HG03135 (cell line): ENCODE results near the gene DNAJB2.
A peak's percentile ranks its signal among the peaks of the same experiment; 100 is the strongest.
"Not testable (repeated sequence)": the region's sequence is repeated elsewhere in the genome, so short reads cannot be mapped to it uniquely, and the experiment has no call there.

ENCODE experiments used
- ATAC-seq: cut with Tn5 transposase; IDR thresholded peaks from one replicate; pipeline ENCODE4 v1.9.1; 2021; ENCODE audit warnings: mild to moderate bottlenecking, moderate library complexity; ENCODE audit not compliant: unreplicated experiment

Gene DNAJB2

DNA sequence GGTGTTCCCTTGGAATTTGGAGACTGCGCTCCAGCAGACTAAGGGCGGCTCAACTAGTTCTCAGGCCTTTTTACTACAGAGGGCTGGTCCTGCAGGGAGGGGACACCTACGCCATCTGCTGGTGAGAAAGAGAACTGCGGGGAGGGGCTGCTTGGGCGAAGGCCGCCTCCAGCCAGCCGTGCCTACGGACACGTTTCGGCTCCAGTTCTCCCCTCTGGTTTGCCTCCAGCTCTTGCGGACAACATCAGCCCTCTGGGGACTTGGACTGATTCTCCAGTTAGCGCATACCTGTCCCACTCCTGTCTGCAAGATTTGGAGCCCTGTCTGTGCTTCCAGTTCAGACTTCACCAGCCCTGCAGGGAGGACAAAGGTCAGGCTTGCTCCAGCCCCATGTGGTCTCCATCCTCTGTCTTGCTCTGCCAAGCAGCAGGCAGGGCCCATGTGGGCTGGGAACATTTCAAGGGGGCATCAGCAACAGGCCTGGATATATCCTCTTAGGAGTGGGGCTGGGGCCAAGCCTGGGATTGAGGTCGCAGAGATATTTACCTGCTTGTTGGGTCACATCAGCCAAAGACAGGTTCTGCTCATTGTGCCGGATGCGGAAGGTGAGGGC is 19.7 kb downstream of the DNAJB2 start:
- peak; percentile 37 for ATAC-seq

DNA sequence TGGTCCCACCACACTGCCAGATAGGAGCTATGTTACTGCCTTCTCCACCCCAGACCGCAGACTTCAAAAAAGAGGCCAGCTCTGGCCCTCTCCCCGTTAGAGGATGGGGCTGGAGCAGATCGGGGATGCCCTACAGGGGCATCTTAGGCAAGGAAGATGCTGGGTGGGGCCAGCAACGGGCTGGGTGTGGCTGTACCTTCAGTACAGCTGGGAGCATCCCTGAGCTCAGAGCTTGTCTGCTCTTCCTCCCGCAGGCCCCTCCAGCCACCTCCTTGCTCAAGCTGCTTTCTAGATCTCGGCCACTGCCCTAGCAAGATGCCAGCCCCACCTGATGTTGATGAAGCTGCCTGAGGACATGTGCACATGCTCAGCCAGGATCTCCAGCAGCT is 20.2 kb downstream of the DNAJB2 start:
- no peak for ATAC-seq

DNA sequence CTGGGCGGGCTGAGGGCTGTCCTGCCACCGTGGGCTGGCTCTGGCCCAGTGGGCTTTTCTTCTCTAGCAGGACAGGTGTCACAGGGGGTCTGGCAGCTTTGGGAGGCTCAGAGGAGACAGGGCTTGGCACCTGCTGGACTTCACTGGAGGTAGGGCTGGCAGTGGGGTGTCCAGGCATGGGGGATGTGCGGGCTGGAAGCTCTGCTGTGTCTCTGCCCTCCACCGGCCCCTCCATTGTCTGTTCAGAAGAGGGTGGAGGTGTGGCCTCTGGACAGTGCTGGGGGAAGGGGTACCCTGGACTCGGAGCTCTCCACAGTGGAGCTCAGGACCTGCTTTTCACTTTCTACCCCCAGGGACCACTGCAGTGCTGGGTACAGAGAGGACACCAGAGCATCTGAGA is 20.9 kb downstream of the DNAJB2 start:
- ATAC-seq: no peak

DNA sequence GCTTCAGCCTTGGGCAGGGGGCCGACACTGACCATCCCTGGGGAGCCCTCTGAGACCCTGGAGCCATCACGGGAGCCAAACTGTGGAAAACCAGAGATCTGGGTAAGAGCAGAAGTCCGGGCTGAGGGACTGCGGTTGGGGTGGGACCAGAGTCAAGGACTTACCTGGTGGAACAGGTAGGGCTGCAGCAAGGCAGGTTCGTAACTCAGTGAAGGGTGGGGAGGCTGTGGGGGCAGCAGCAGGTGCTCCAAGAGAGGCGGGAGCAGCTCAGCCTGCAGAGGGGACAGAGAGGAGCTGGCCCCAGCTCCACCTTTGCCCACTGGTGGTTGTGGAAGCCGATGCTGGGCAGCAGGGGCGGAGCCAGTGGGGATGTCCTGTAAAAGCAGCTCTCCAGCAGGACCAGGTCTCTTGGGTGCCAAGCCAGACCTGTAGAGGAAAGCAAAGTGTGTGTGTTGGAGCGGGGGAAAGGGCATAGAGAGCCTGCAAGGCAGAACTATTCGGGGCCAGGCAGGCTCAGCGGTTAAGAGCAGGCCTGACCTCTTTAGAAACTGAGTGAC is 23.3 kb downstream of the DNAJB2 start:
- ATAC-seq: no peak

DNA sequence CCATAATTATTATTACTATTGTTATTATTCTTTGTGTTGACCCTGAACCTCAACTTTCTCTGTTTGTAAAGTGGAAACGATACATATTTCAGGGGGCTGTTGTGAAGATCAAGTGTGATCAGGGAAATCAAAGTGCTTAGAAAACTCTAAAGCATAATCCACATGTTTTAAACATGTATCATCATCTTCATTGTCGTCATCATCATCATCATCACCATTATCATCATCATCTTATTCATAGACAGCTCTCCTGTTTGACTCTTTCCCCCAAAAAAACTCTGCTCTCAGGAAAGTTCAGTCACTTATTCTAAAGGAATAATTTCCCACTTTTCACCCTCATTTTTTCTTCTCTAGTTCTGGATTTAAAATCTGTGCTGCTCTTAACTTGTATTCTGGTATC is 25.1 kb downstream of the DNAJB2 start:
- ATAC-seq: no peak

GRCh38 chr2:219306047-219306446 is 26.9 kb downstream of the DNAJB2 start:
- ATAC-seq: no peak

DNA sequence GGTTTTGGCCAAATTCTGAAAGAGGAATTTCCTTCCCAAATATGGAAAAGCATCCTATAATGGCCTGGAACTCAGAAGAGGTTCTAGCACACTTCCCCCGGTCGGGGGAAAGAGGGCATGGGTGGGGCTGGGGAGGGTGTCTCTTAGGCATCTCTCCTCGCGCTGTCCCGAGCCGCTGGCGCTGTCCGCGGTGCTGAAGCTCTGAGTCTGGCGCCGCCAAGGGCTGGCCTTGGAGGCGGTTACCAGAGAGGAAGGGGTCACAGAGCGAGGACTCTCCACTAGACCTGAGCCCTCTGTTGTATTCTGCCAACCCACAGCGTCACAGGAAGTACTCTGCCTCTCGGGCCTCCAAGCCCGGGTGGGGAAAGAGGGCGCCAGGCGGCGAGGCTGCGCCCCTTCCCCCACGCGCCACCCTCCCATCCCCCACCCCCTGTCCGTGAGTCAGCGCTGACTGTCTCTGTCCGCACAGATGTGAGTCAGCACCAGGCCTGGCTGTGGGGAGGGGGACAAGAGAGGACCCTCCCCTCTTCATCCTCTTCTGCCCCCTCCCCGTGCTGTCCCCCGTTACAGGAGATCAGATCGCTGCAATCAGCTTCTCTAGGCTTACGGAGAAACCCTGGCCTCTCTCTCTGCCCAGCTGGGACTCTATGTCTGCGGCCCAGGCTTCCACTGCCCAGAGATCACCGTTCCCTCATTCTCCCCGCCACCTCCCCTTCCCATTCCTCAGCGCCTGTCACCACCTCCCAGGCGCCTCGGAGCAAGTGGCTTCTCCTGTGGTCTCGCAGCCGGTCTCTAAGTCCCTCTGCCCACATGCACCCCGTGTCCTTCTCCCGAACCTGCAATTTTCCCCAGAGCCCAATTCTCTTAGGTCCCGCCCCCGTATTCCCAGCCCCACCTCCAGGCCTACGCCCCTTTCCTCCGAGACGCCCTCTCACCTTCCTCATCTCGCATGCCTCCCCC is 29.3 kb downstream of the DNAJB2 start:
- ATAC-seq: no peak

DNA sequence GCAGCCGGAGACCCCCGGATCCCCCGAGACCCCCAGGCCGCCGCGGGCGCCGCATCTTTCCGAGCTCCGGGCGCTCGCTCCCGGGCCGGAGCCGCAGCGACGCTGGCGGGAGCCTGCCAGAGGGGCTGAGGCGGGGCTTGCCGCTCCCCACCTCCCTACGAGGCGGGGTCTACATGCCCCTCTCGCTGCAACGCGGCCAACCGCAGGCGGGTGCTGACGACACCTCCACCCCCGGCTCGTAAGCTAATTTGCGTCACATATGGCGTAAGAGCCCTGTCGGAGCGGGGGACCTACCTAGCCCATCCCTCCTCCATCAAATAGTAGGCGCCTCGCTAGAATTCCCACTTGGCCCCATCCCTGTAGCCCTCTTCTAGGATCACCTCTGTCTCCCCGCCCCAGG is 30.1 kb downstream of the DNAJB2 start, which contains the start of gene PTPRN:
Gene PTPRN, minus strand, starts transcription at position 124 of the 400 bp plus-strand sequence. Its CDS starts 69 bp downstream, at position 55.
- ATAC-seq: no peak

- not testable (repeated sequence) for ATAC-seq
Measured at GRCh38 chr2:219312683-219313263, 33.6 kb downstream of the DNAJB2 start.

DNA sequence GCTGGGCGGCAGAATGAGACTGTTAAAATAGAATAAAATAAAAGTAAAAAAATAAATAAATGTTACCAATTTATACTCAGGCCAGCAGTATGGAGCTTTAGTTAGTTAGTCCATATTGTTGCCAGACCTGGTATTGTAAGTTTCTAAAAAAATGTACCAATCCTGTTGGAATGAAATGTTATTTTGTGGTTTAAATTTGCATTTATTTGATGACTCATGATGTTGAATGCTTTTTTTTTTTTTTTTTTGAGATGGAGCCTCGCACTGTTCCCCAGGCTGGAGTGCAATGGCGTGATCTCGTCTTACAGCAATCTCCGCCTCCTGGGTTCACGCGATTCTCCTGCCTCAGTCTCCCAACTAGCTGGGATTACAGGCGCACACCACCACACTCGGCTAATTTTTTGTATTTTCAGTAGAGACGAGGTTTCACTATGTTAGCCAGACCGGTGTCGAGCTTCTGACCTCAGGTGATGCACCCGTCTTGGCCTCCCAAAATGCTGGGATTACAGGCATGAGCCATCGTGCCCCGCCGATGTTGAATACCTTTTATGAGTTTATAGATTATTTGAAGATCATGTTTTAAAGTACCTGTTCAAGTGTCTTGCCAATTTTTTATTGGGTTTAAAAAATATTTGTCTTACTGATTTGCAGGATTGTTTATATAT is 35.8 kb downstream of the DNAJB2 start:
- ATAC-seq: no peak

- no peak for ATAC-seq
Measured at GRCh38 chr2:219323434-219323833, 44.3 kb downstream of the DNAJB2 start.

GRCh38 chr2:219325136-219325535 is 46.0 kb downstream of the DNAJB2 start:
- no peak for ATAC-seq

- ATAC-seq: no peak
Measured at GRCh38 chr2:219325657-219326315, 46.6 kb downstream of the DNAJB2 start.

- no peak for ATAC-seq
Measured at GRCh38 chr2:219327719-219328118, 48.6 kb downstream of the DNAJB2 start.

DNA sequence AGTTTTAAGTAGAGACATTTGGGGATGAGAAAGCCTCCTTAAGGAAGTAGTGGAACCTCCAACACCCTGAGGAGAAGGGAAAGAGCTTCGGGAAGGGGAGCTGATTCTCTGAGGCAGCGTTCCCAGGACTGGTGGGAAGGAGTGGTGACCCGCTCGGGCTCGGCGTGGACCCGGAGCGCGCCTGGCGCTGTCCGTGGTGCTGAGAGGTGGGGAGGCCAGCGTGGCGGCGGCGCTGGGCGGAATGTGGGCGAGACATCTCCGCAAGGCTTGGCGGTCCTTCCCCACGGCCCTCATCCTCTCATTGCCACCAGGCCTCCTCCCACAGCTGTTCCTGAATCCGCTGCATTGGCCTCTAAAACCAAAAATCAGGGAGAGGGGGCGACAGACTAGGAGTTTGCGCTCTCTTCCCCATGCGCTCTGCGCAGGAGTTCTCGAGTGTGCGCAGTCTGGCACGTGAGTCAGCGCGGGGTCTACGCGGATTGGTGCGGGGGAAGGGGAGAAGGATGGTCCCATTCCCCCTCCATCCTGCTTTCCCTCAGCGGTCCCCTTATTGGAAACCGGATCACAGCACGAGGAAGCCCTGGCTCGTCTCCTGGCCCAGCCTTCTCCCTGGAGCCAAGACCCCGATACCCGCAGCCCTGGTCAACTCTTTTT is 52.5 kb downstream of the DNAJB2 start:
- ATAC-seq: no peak

DNA sequence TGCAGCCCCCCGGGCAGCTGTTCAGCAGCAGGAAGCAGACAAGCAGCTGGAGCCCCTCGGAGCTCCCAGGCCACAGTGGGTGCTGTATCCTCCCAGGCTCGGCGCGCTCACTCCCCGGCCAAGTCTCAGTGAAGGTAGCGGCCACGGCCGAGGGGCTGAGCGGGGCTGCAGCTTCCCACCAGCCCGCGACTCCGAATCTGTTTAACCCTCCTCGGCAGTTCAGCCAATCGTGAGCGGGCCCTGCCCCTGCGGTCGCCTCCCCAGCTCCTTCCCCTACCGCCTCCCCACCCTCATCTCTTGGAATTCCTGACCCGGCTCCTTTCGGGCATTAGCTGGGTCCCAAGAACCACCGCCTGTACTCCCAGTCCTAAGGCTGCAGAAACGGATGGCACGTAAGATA is 53.4 kb downstream of the DNAJB2 start, which contains the start of gene RESP18:
Gene RESP18, minus strand, starts transcription at position 203 of the 400 bp plus-strand sequence.
- ATAC-seq: no peak

DNA sequence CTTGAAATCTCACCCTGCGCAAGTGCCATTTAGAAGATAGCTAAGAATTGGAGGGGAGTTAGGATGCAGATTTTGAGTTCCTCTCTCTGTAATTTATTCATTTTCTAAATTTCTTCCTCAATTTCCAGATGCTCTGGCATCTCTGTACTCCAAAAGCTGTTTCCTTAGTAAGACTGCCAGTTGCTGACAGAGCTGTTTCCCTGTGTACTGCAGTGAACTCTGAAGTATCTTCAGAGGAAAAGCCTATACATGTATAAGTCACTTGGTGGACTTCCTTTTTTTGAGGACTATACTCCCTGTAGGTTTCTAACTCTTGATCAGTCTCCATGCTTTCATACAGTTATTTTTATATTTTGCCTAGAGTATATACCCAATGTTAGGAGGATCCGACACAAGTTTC is 54.9 kb downstream of the DNAJB2 start:
- ATAC-seq: no peak

- no peak for ATAC-seq
Measured at GRCh38 chr2:219335373-219335786, 56.2 kb downstream of the DNAJB2 start.
